GM21515 (cell line): ENCODE data around the gene CORO1A.
"Not testable (repeated sequence)": the region's sequence is repeated elsewhere in the genome, so short reads cannot be mapped to it uniquely, and the experiment has no call there.

ENCODE experiments used
- ATAC-seq: cut with Tn5 transposase; IDR thresholded peaks from one replicate; pipeline ENCODE4 v1.9.1; 2021; ENCODE audit not compliant: unreplicated experiment

Gene CORO1A

DNA sequence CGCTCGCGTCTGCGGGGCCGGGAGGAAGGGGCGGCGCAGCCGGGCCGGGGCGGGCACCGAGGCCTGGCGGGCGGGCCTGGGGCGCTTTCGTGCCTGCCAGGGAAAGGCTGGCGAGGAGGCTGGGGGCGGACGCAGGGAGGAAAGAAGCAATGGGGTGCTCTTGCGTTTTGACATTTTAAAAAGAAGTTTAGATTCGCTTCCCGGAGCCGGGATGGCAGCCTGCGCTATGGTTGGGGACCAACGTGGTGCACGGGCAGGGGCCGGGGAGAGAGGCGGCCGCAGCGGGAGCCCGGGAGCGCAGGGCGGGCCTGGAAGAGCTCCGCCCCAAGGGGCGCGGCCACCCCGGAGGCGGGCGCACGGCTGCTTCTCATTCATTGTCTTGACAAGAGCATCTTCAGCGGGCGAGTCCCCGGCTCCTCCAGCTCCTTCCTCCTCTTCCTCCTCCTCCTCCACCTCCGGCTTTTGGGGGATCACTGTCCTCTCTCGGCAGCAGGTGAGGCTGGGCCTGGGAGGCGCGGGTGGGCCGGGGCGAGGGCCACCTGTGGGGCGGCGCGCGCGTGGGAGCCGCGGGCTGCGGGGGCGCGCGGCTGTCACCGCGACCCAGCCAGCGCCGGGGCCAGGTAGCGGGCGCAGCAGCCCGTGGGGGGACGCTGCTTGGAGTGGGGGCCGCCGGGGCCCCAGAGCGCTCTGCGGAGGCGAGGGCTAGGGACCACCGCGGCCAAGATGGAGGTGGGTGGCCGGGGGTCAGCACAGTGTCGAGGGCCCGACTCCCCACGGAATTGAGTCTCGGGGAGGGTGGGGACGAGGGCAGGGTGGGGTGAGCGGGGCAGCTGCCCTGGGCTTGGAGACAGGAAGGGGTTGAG is at the start of gene CORO1A:
TSS of gene CORO1A (plus strand) at position 370 of the 863 bp plus-strand sequence. CDS start 1,608 bp downstream, outside the sequence.
- peak; percentile 45 for ATAC-seq

DNA sequence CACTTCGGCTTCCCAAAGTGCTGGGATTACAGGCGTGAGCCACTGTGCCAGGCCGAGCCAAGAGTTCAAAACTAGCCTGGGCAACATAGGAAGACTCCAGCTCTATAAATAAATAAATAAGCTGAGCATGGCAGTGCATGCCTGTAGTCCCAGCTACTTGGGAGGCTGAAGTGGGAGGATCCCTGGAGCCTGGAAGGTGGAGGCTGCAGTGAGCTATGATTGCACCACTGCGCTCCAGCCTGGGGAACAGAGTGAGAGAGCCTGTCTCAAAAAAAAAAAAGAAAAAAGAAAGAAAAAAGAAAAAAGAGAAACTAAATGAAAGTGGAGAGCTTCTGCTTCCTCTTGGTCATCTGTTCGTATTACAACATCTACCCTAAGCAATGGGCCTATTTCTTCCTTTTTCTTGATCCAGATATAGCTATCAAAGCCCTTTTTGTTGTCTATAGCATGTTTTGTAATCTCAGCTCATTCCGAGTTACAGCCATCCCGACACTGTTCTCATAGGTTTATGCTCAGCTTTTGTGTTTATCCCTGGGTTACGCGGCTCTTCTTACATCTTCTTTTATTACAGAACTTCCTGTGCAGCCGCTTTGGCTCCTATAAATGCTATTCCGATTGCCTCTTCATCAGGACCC is 46.3 kb upstream of the CORO1A start:
- no peak for ATAC-seq

DNA sequence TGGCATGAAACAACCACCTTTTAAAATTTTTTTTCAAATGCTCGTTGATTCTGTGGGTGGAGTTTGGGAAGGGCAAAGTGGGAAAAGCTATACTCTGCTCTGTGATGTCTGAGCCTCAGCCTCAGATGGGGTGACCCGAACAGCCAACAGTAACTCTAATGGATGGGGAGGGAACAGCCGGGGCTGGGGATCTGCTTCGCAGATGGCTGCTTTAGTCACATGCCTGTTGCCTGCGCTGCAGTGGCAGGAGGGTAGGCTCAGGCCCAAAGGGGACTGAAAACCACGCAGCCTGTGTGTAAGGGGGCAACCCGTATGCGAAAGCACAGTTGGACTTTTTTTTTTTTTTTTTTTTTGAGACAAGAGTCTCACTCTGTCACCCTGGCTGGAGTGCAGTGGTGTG is 45.5 kb upstream of the CORO1A start:
- no peak for ATAC-seq

DNA sequence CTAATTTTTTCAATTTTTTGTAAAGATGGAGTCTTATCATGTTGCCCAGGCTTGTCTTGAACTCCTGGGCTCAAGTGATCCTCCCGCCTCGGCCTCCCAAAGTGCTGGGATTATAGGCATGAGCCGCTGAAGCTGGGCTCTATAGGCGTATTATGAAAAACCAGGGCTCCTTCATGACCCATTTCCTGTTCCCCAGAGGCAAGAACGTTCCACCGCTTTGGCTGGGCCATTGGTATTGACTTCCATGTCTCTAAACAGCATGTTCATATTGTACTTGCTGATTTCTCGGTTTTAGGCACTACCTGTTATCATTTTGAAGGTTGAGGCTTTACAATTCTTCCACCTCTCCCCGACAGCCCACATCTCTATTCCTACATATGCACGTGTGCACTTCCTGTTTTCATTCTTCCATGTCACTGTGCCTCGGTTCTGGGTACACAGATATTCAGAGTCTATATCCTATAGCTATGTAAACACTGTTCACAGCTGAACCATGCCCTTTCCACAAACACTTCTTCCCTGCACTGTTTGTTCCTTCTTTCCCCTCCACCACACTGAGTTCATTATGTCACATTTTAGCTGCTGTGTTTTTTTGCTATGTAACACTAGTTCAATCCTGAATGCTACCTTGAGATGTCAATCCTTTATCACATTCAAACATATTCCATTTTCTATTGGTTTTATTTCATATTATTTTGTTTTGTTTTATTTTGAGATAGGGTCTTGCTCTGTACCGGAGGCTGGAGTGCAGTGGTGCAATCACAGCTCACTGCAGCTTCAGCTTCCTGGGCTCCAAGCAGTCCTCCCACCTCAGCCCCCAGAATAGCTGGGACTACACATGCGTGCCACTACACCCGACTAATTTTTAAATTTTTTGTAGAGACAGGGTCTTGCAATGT is 43.6 kb upstream of the CORO1A start:
- no peak for ATAC-seq

DNA sequence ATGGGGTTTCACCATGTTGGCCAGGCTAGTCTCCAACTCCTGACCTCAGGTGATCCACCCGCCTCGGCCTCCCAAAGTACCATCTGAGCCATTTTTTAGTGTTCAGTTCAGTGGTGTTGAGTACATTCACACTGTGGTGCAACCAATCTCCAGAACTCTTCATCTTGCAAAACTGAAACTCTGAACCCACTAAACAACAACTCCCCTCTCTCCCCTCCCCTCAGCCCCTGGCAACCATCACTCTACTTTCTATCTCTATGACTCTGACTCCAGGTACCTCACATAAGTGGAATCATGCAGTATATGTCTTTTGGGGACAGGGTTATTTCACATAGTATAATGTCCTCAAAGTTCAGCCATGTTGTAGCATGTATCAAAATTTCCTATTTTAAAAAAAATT is 41.7 kb upstream of the CORO1A start:
- ATAC-seq, result no peak

DNA sequence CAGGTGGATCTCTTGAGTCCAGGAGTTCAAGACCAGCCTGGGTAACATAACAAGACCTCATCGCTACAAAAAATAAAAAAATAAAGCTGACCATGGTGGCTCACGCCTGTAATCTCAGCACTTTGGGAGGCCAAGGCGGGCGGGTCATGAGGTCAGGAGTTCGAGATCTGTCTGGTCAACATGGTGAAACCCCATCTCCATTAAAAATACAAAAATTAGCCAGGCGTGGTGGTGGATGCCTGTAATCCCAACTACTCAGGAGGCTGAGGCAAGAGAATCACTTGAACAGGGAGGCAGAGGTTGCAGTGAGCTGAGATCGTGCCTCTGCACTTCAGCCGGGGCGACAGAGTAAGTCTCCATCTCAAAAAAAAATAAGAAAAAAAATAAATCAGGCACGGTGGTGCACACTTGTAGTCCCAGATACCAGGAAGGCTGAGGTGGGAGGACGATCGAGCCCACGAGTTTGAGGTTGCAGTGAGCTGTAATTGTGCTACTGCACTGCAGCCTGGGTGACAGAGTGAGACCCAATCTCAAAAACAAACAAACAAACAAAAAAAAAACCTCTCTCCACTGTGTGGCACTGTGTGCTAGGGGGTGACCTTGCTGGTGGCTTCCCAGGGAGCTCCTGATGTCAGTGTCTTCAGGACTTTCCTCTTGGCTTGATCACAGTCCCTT is 40.6 kb upstream of the CORO1A start:
- no peak for ATAC-seq

DNA sequence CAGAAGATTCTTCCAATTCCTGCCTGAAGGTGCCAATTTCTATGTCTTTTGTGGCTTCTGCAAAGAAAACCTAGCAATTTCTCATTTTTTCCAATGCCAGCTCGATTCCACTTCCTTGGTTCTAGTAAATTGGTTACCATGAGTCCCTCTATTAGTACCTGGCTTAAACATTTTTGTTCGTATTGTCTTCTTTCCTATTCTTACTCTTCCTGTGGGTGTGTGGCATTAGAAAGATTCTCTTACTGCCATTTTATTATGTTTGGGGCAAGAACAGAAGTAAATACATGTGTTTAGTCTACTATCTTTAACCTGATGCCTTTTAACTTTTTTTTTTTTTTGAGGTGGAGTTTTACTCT is 40.1 kb upstream of the CORO1A start:
- ATAC-seq, result no peak

DNA sequence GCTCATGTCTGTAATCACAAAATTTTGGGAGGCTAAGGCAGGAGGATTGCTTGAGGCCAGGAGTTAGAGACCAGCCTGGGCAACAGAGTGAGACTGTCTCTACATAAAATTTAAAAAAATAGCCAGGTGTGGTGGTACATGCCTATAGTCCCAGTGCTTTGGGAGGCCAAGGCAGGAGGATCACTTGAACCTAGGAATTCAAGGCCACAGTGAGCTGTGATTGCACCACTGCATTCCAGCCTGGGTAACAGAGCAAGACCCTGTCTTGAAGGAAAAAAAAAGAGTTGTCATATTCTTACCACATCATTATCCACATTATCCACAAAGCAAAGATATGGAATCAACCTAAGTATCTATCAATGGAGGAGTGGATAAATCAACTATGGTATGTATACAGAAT is 39.4 kb upstream of the CORO1A start:
- no peak for ATAC-seq

DNA sequence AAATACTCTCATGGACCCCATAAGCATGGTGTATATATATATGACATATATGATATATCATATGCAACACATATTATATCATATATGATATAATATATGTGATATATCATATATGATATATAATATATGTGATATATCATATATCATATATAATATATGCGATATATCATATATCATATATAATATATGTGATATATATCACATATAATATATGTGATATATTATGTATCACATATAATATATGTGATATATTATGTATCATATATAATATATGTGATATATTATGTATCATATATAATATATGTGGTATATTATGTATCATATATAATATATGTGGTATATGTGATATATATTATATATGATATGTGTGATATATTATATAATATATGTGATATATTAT is 38.5 kb upstream of the CORO1A start:
- no peak for ATAC-seq

DNA sequence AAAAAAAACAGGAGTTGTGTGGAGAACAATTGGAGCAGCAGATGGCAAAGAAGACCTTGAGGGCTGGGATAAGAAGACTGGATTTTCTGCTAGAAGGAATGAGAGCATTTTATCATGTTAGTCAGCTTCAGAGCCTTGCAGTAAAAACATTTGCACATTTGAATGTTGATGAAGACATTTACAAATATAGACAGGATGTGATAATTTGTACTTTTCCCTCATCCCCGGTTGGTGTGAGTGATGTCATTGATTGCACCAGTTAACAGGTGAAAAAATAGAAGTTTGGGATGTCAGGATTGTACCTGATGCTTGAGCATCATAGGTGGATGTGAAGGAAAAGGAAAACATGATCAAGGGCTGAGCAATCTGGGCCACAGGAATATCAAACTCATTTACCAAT is 37.7 kb upstream of the CORO1A start:
- ATAC-seq, result no peak

DNA sequence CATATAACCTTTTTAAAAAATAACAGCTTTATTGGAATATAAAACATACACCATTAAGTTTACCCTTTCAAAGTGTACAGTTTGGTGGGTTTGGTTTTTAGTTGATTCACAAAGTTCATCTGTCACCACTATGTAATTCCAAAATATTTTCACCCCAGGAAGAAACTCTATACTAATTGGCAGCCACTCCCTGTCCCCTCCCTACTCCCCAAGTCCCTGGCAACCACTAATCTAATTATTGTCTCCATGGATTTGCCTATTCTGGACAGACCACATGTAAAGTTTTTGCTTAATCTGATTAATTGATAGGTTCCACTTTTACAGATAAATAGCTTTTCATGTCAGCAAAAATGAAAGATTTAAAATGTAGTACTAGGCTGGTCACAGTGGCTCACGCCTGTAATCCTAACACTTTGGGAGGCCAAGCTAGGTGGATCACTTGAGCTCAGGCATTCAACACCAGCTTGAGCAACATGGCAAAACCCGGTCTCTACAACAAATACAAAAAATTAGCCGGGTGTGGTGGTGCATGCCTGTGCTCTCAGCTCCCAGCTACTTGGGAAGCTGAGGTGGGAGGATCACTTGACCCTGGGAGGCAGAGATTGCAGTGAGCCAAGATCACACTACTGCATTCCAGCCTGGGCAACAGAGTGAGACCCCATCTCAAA is 35.4 kb upstream of the CORO1A start:
- ATAC-seq, result no peak

DNA sequence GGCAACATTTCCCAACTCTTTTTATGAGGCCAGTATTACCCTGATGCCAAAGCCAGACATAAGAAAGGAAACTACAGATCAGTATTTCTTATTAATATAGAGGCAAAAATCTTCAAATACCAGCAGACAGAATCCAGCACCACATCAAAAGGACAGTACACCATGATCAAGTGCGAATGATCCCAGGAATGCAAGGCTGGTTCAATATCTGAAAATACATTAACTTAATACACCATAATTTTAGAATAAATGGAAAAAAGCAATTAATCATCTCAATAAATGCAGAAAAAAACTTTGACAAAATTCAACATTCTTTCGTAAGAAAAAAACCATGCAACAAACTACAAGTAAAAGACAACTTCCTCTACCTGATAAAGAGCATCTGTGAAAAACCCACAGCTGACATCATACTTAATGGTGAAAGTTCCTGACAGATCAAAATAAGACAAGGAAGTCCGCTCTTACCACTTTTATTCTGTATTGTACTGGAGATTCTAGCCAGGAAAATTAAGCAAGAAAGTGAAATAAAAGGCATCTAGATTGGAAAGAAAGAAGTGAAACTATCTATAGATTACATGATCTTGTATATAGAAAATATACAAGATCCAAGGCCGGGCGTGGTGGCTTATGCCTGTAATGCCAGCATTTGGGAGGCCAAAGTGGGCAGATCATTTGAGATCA is 34.0 kb upstream of the CORO1A start:
- ATAC-seq, result no peak

DNA sequence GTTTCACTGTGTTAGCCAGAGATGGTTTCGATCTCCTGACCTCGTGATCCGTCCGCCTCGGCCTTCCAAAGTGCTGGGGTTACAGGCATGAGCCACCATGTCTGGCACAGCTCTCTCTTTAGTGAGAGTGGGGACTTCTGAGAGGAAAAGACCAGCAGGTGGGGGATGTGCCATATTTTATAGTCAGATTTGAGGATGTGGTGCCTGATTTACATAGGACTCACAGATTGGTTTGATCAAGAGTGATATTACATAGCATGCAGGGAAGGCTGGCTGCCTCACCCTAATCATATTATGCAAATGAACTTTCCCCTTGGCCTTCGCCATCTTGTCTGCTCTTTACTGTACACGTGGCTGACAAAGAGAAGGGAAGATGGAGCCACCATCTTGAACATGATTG is 32.3 kb upstream of the CORO1A start:
- ATAC-seq, result no peak

DNA sequence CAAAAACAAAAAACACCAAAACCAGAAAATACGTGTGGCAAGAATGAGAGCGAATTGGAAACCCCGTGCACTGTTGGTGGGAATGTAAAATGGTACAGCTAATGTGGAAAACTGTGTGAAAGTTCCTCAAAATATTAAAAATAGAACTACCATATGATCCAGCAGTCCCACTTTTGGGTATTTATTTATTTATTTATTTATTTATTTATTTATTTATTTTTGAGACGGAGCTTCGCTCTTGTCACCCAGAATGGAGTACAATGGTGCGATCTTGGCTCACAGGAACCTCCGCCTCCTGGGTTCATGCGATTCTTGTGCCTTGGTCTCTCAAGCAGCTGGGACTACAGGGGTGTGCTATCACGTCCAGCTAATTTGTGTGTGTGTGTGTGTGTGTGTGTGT is 30.9 kb upstream of the CORO1A start:
- ATAC-seq, result no peak

DNA sequence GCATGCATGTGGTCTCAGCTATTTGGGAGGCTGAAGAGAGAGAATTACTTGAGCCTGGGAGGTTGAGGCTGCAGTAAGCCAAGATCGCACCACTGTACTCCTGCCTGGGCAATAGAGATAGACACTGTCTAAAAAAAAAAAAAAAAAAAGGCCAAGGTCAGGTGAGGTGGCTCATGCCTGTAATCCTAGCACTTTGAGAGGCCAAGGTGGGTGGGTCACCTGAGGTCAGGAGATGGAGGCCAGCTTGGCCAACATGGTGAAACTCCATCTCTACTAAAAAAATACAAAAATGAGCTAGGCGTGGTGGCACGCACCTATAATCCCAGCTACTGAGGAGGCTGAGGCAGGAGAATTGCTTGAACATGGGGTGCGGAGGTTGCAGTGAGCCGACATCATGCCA is 28.2 kb upstream of the CORO1A start:
- ATAC-seq, result no peak

DNA sequence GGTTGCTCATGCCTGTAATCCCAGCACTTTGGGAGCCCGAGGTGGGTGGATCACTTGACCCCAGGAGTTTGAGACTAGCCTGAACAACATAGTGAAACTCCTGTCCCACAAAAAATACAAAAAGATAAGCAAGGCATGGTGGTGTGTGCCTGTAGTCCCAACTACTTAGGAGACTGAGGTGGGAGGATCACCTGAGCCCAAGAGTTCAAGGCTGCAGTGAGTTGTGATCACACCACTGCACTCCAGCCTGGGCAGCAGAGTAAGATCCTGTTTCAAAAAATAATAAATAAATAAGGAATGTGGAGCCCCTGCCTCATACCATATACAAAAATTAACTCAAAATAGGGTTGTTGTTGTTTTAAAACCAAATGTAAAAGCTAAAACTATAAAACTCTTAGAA is 26.2 kb upstream of the CORO1A start:
- ATAC-seq, result no peak

DNA sequence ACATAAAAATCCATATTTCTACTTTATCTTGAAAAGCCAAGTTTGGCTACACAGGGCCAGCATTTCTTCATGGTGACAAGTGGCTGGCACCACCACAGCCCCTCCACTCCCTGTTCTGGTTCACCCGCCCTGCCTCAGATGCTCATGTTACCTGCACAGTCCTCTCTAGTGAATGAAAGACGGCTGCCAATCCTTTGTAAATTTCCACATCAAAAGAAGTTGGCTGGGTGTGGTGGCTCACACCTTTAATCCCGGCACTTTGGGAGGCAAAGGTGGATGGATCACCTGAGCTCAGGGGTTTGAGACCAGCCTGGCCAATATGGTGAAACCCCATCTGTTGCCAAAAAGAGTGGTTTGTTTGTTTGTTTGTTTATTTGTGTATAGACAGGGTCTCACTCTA is 19.9 kb upstream of the CORO1A start:
- no peak for ATAC-seq

DNA sequence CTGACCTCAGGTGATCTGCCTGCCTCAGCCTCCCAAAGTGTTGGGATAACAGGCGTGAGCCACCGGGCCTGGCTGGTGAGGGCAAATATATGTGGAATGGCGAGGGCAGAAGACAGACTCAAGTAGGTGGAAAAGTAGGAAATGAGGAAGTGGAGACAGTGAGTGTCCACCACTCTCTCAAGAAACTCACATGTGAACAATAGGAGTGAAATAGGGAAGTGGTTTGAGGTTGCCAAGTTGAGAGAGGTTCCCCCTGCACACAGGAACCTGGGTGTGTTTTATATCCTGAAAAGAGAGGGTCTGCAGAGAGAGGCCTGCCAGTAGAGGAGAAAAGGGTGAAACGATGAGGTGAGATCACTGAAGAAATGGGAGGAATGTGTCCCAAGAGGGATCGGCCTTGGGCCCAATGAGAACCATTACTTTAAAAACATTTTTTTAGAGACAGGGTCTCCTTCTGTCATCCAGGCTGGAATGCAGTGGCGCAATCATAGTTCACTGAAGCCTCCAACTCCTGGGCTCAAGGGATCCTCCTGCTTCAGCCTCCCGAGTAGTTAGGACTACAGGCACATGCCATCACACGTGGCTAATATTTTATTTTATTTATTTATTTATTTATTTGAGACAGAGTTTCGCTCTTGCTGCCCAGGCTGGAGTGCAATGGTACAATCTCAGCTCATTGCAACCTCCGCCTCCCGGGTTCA is 17.1 kb upstream of the CORO1A start:
- ATAC-seq, result no peak

DNA sequence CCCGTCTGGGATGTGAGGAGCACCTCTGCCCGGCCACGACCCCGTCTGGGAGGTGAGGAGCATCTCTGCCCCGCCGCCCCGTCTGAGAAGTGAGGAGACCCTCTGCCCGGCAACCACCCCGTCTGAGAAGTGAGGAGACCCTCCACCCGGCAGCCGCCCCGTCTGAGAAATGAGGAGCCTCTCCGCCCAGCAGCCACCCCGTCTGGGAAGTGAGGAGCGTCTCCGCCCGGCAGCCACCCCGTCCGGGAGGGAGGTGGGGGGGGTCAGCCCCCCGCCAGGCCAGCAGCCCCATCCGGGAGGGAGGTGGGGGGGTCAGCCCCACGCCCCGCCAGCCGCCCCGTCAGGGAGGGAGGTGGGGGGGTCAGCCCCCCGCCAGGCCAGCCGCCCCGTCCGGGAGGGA is 14.7 kb upstream of the CORO1A start:
- not testable (repeated sequence) for ATAC-seq
